ENCODE data around the gene USP22. TPM values are rescaled to one million over a fixed set of nuclear protein-coding genes. Genes with fewer than 3 reads are reported as not detected.

USP22 gene
- total RNA-seq, 1 donor from 2014 or later: 214 TPM

- DNase-seq (ENCODE audit: extremely low read depth, low read depth, low spot score): no peak
Measured at GRCh38 chr17:21024024-21024423, 18.8 kb downstream of the USP22 start.

- no peak for DNase-seq (ENCODE audit: extremely low read depth, low read depth, low spot score)
Measured at GRCh38 chr17:21021208-21021803, 21.5 kb downstream of the USP22 start.

GRCh38 chr17:21020622-21021021 is 22.2 kb downstream of the USP22 start:
- DNase-seq (ENCODE audit: extremely low read depth, low read depth, low spot score): no peak

- DNase-seq (ENCODE audit: extremely low read depth, low read depth, low spot score): no peak
Measured at GRCh38 chr17:21019976-21020586, 22.7 kb downstream of the USP22 start.

GRCh38 chr17:21018894-21019293 is 23.9 kb downstream of the USP22 start:
- DNase-seq (ENCODE audit: extremely low read depth, low read depth, low spot score): no peak

GRCh38 chr17:21017861-21018260 is 24.9 kb downstream of the USP22 start:
- no peak for DNase-seq (ENCODE audit: extremely low read depth, low read depth, low spot score)

- no peak for DNase-seq (ENCODE audit: extremely low read depth, low read depth, low spot score)
Measured at GRCh38 chr17:21017256-21017655, 25.6 kb downstream of the USP22 start.

- DNase-seq (ENCODE audit: extremely low read depth, low read depth, low spot score): no peak
Measured at GRCh38 chr17:21016826-21017225, 26.0 kb downstream of the USP22 start.

- no peak for DNase-seq (ENCODE audit: extremely low read depth, low read depth, low spot score)
Measured at GRCh38 chr17:21015564-21015963, 27.2 kb downstream of the USP22 start.

- no peak for DNase-seq (ENCODE audit: extremely low read depth, low read depth, low spot score)
Measured at GRCh38 chr17:21014498-21014897, 28.3 kb downstream of the USP22 start.

- no peak for DNase-seq (ENCODE audit: extremely low read depth, low read depth, low spot score)
Measured at GRCh38 chr17:21013983-21014382, 28.8 kb downstream of the USP22 start.

GRCh38 chr17:21012736-21013135 is 30.1 kb downstream of the USP22 start:
- DNase-seq (ENCODE audit: extremely low read depth, low read depth, low spot score): no peak

- no peak for DNase-seq (ENCODE audit: extremely low read depth, low read depth, low spot score)
Measured at GRCh38 chr17:21010705-21011596, 31.9 kb downstream of the USP22 start.

- DNase-seq (ENCODE audit: extremely low read depth, low read depth, low spot score): no peak
Measured at GRCh38 chr17:21008992-21009671, 33.7 kb downstream of the USP22 start.

- DNase-seq (ENCODE audit: extremely low read depth, low read depth, low spot score): no peak
Measured at GRCh38 chr17:21008160-21008915, 34.5 kb downstream of the USP22 start.

- no peak for DNase-seq (ENCODE audit: extremely low read depth, low read depth, low spot score)
Measured at GRCh38 chr17:21007646-21008045, 35.2 kb downstream of the USP22 start.

- DNase-seq (ENCODE audit: extremely low read depth, low read depth, low spot score): no peak
Measured at GRCh38 chr17:21005803-21006202, 37.0 kb downstream of the USP22 start.

- no peak for DNase-seq (ENCODE audit: extremely low read depth, low read depth, low spot score)
Measured at GRCh38 chr17:21005367-21005766, 37.4 kb downstream of the USP22 start.

GRCh38 chr17:21004016-21004930 is 38.5 kb downstream of the USP22 start:
- DNase-seq (ENCODE audit: extremely low read depth, low read depth, low spot score): no peak
